NCI-H146 treated with DMSO at 0.1 percent for 48 hours (cell line): Measurements from ENCODE around the gene ATP4B.

ENCODE experiments used
- DNase-seq: peaks from one replicate; lab custom pipeline; 2025; ENCODE audit not compliant: unreplicated experiment; lab: John Stamatoyannopoulos, UW

ATP4B gene

GRCh38 chr13:113608967-113609533 lies 48.9 kb downstream of the ATP4B start:
- DNase-seq: no peak

GRCh38 chr13:113607889-113608635 lies 49.9 kb downstream of the ATP4B start:
- DNase-seq: no peak

GRCh38 chr13:113607056-113607888 lies 50.7 kb downstream of the ATP4B start:
- DNase-seq: no peak

- no peak for DNase-seq
Measured at GRCh38 chr13:113605866-113606438, 52.0 kb downstream of the ATP4B start.

GRCh38 chr13:113605461-113605860 lies 52.5 kb downstream of the ATP4B start:
- no peak for DNase-seq

- no peak for DNase-seq
Measured at GRCh38 chr13:113604186-113604585, 53.8 kb downstream of the ATP4B start.

GRCh38 chr13:113603116-113603710 lies 54.8 kb downstream of the ATP4B start:
- DNase-seq: no peak

GRCh38 chr13:113602291-113602988 lies 55.6 kb downstream of the ATP4B start:
- DNase-seq: no peak

- DNase-seq: no peak
Measured at GRCh38 chr13:113601166-113602070, 56.6 kb downstream of the ATP4B start.

- no peak for DNase-seq
Measured at GRCh38 chr13:113599391-113599790, 58.6 kb downstream of the ATP4B start.
